Panc1 (cell line): ENCODE measurements around the gene SRF. TPM values are rescaled to one million over a fixed set of nuclear protein-coding genes. Genes with fewer than 3 reads are reported as not detected.

Source experiments
- ATAC-seq: fragments of 200-7000 bp; cut with Tn5 transposase; 2 replicates; pipeline ENCODE4 v1.9.1; 2020; ENCODE audit warnings: mild to moderate bottlenecking, moderate library complexity
- BruUV-seq: library from RNA; stranded (reverse); fragments of 400-500 nt; replicated peaks from 2 replicates; lab custom pipeline; 2021; lab: Mats Ljungman, UMichigan
- CTCF ChIA-PET: fragments of 300-600 bp; sonication (Branson Sonifier 250); formaldehyde crosslinking; loops from one replicate; lab custom pipeline; 2022; ENCODE audit warnings: antibody characterized with exemption; lab: Charles Lee
- POLR2A ChIA-PET: fragments of 300-600 bp; sonication (Branson Sonifier 250); formaldehyde crosslinking; loops from one replicate; lab custom pipeline; 2022; ENCODE audit warnings: antibody characterized with exemption; lab: Charles Lee
- DNase-seq: peaks from one replicate; pipeline ENCODE4 v3.0.0-alpha.2; 2010; ENCODE audit warnings: low read depth, low spot score
- H3K27ac ChIP-seq: 2 replicates; pipeline ENCODE4 v1.5.1; 2011; ENCODE audit warnings: mild to moderate bottlenecking, low read length, inconsistent platforms
- H3K27me3 ChIP-seq: fragments of 200-500 bp; sonication (Bioruptor generic); 2 replicates; pipeline ENCODE4 v1.6.0; 2014; ENCODE audit warnings: low read length, inconsistent platforms; ENCODE audit not compliant: control insufficient read depth, insufficient read depth
- H3K36me3 ChIP-seq: fragments of 200-500 bp; sonication (Bioruptor generic); 2 replicates; pipeline ENCODE4 v1.5.1; 2014; ENCODE audit warnings: inconsistent platforms, mild to moderate bottlenecking, low read length, moderate library complexity; ENCODE audit not compliant: control insufficient read depth, insufficient read depth
- H3K4me1 ChIP-seq: 2 replicates; pipeline ENCODE4 v1.5.1; 2011; ENCODE audit warnings: inconsistent platforms, mild to moderate bottlenecking, low read length, moderate library complexity; ENCODE audit not compliant: control insufficient read depth, insufficient read depth
- H3K4me3 ChIP-seq, 2 experiments: 2 replicates each; pipeline ENCODE4 v1.5.1; 2011 to 2012; ENCODE audit warnings: low read depth in 2 of 2, low read length in 2 of 2, mild to moderate bottlenecking in 2 of 2, inconsistent platforms in 1 of 2, moderate library complexity in 1 of 2
- H3K9me3 ChIP-seq: fragments of 200-500 bp; sonication (Bioruptor generic); 2 replicates; pipeline ENCODE4 v1.5.1; 2014; ENCODE audit warnings: low read depth, mild to moderate bottlenecking, inconsistent platforms, low read length, moderate library complexity; ENCODE audit not compliant: control insufficient read depth, insufficient read depth
- CTCF ChIP-seq: fragments of 450-650 bp; IDR thresholded peaks from 2 replicates; pipeline ENCODE4 v1.5.1; 2017; ENCODE audit warnings: mild to moderate bottlenecking
- POLR2AphosphoS5 ChIP-seq: IDR thresholded peaks from 2 replicates; pipeline ENCODE4 v1.6.1; 2012; ENCODE audit warnings: mild to moderate bottlenecking, low read depth, low read length, moderate library complexity
- REST ChIP-seq, 2 experiments: IDR thresholded peaks; 2 replicates each; pipeline ENCODE4 v1.6.1; 2011 to 2012; ENCODE audit warnings: low read depth in 2 of 2, control low read depth in 1 of 2, low read length in 1 of 2, mild to moderate bottlenecking in 1 of 2, moderate library complexity in 1 of 2; ENCODE audit not compliant: insufficient read depth in 1 of 2
- SIN3A ChIP-seq: IDR thresholded peaks from 2 replicates; pipeline ENCODE4 v1.6.1; 2012; ENCODE audit warnings: low read depth, mild to moderate bottlenecking, low read length, moderate library complexity, borderline replicate concordance; ENCODE audit not compliant: insufficient read depth
- TCF7L2 ChIP-seq: IDR thresholded peaks from 2 replicates; pipeline ENCODE4 v1.6.1; 2011; ENCODE audit warnings: mild to moderate bottlenecking, low read depth, low read length, inconsistent platforms
- in situ Hi-C: cut with HindIII; loops from 2 replicates; pipeline ENCODE4 v1.10.0; 2016; ENCODE audit warnings: low sequenced_read_pairs, low pct_unique_long_range_greater_than_20kb
- intact Hi-C: fragments of 100-400 bp; cut with micrococcal nuclease; formaldehyde crosslinking; loops from one replicate; pipeline ENCODE4 v1.10.0; 2022; ENCODE audit not compliant: unreplicated experiment
- total RNA-seq: library from RNA; stranded (reverse); gene quantifications from one replicate; pipeline ENCODE4 v1.2.1, GENCODE V29; 2021; ENCODE audit not compliant: unreplicated experiment

Gene SRF
- total RNA-seq, 1 experiment from 2014 or later = 48.9 TPM

- H3K27me3 ChIP-seq = no peaks in the 10 kb centered on the region
- H3K9me3 ChIP-seq = no peaks in the 10 kb centered on the region
- no peak overlapping the region for H3K4me3 ChIP-seq
- no TSS peak for BruUV-seq
- in situ Hi-C loops (no loop called here), intact Hi-C loops (no loop called here)
- H3K27ac ChIP-seq = no peak overlapping the region
- no peaks in the 10 kb centered on the region; the same call in 1 of the 2 replicates for H3K36me3 ChIP-seq
- CTCF ChIA-PET = no interaction called here
- no peak for ATAC-seq
- POLR2A ChIA-PET = no interaction called here
- no peak for TF ChIP-seq POLR2AphosphoS5
- no peak for TF ChIP-seq CTCF
- TF ChIP-seq SIN3A = no peak
- no peak for TF ChIP-seq REST (IDR thresholded peaks at IDR 0.05; ENCODE audit: insufficient read depth in 1 of 2, low read depth in 2 of 2, low read length in 1 of 2)
- TF ChIP-seq TCF7L2 = no peak
- H3K4me1 ChIP-seq = peaks cover 5% of the 10 kb centered on the region; the same call in 1 of the 2 replicates
- DNase-seq = no peak
These were observed 46.3 kb downstream of the SRF start for GRCh38 chr6:43217351-43217750.

GRCh38 chr6:43219119-43219518, 48.0 kb downstream of the SRF start:
- H3K27me3 ChIP-seq = no peaks in the 10 kb centered on the region
- ChIA-PET CTCF (no interaction called here), POLR2A (no interaction called here)
- H3K4me1 ChIP-seq = peaks cover 5% of the 10 kb centered on the region; the same call in 1 of the 2 replicates
- H3K36me3 ChIP-seq = no peaks in the 10 kb centered on the region; the same call in 1 of the 2 replicates
- no peak for TF ChIP-seq TCF7L2
- no peak for TF ChIP-seq CTCF
- no peak for TF ChIP-seq REST (IDR thresholded peaks at IDR 0.05; ENCODE audit: insufficient read depth in 1 of 2, low read depth in 2 of 2, low read length in 1 of 2)
- no peak for TF ChIP-seq POLR2AphosphoS5
- TF ChIP-seq SIN3A = no peak
- DNase-seq = no peak
- no peak overlapping the region for H3K27ac ChIP-seq
- no peak for ATAC-seq
- no TSS peak for BruUV-seq
- in situ Hi-C loops = no loop called here
- intact Hi-C loops = no loop called here
- H3K9me3 ChIP-seq = no peaks in the 10 kb centered on the region
- H3K4me3 ChIP-seq = no peak overlapping the region
